DMS79 treated with DMSO at 0.1 percent for 48 hours (cell line): ENCODE measurements around the gene FBXL7.

Source experiments
- DNase-seq: peaks from one replicate; lab custom pipeline; 2025; lab: John Stamatoyannopoulos, UW

Gene FBXL7

GRCh38 chr5:15768936-15769335, 269.0 kb downstream of the FBXL7 start:
- DNase-seq = no peak

GRCh38 chr5:15772131-15772530, 272.2 kb downstream of the FBXL7 start:
- no peak for DNase-seq

- DNase-seq = no peak
Observed at GRCh38 chr5:15774632-15775031, 274.7 kb downstream of the FBXL7 start.

DNA sequence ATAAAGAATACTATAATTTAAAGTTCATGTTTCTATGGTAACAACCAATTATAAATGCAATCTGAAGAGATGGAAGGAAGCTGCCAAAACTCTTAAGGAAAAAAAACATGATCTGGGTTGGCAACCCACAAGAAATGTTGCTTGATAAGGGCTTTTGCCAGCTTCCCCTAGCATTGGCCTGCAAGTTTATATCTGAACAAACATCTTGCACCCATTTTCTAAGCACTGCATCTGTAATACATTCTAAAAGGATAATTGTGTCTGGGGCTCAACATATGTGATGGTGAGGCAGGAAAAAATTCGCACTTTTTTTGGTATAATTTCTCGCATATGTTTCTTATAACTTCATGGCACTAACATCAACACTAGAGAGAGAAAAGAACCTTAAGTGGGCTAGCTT, 276.4 kb downstream of the FBXL7 start:
- no peak for DNase-seq

DNA sequence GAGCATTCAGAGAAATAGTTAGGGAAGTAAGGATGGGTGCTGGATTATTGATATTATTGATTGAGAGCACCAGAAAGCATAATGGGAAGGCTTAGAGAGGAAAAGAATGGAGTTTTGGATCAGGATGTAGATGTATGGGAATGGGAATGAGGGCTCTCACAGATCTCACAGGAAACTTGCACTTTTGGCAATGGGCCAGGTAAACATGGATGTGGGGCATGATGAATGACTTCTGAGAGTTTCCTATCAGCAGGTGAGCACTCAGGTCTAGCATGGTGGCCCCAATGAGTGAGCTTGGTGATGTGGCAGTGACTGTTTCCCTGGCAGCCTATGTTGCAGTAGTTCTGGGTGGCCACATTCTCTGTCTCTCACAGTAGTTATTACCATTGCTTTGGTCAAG, 283.8 kb downstream of the FBXL7 start:
- no peak for DNase-seq

DNA sequence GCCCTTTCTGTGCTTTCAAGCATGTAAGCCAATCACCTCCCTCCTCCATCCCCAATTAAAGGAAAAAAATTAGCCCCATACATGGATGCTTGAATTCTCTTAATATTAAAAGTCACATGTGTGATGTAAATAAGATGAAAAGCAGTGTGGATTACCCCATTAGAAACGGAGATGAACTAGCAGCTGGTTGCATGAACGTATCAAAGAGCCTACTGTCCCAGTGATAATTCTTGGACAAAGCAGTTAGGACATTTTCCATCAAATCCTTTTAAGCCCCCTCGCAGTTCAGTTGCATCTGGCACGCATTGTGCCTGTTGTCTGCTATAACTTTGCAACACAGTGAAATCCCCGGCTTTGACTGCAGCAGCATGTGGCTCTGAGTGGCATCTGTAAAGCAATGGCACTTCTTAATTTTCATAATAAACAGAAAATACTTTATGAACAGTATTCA, 285.6 kb downstream of the FBXL7 start:
- no peak for DNase-seq

DNA sequence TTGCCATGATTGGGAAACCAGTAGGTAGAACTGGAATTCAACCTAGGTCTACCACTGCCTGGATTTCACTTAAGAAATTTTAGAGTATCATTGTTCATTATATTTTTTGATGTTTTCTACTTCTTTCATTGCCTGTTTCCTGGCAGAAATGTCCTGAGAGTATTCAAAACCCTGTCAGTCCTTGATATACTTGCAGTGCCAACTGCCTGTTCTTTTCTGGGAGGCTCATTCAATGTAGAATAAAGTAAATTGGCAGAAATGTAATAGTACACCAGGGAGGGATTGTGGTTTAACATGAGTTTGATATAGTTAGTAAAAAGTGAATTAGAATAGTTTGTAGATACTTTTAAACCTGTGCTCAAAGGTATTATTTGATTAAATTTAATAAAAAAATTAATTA, 286.3 kb downstream of the FBXL7 start:
- no peak for DNase-seq

- no peak for DNase-seq
Observed at GRCh38 chr5:15786884-15787283, 286.9 kb downstream of the FBXL7 start.

DNA sequence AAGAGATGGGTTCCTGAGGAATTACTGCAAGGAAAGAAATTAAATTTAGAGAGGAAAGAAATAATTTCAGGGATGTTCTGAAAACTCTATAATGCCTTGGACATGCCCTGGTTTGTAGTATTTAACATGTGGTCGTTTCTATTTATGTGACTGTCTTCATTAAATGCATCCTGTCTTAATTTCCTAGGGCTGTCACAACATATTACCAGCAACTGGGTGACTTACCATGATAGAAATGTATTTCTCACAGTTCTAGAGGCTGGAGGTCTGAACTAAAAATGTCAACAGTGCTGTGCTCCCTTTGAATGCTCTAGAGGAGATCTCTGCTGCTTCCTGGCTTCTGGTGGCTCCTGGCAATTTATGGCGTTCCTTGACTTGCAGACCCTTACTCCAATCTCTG, 287.7 kb downstream of the FBXL7 start:
- no peak for DNase-seq

DNA sequence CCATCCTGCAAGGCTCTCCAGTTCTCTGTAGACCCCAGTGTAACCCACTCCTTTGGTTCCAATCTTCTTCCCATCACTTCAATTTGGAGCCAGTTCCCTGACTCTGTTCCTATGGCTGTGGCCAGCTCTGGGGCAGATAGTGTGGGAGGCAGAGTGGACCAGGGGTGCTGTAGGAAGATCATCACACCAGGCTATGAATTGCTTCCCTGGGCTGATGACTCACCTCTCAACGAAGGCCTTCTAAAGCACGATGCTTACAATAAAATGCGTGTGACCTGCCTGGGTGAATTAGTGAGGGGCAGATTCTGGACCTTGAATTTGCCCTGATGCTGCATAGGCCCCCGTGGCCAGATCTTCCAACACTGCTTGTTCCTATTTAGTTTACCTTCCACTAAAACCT, 289.7 kb downstream of the FBXL7 start:
- DNase-seq = no peak

DNA sequence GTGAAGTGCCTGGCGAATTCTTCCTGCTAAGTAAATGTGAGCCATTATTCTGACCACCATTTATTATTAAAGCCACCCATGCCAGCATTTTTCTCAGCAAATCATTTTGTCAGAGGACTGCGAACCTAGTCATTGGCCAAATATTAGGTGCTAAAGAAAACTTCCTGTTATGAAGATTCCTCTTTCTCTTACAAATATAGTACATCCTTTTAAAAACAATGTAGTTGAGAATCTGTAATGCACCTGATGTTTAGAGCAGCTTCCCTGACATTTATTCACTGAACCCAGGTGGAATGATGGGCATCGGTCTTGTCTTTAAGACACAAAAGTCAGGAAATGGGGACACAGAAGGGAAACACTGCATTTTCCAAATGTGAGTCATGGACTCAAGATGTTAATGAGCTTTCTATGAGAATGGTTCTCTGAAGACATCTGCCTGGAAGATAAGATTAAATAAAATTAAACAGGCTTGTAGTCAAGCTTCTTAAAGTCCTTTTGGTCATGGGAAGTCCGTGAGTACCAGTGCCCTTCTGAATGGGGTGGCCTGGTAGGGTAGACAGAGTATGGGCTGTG, 290.6 kb downstream of the FBXL7 start:
- DNase-seq = no peak

GRCh38 chr5:15791274-15791673, 291.3 kb downstream of the FBXL7 start:
- DNase-seq = no peak

- no peak for DNase-seq
Observed at GRCh38 chr5:15791859-15792258, 291.9 kb downstream of the FBXL7 start.

DNA sequence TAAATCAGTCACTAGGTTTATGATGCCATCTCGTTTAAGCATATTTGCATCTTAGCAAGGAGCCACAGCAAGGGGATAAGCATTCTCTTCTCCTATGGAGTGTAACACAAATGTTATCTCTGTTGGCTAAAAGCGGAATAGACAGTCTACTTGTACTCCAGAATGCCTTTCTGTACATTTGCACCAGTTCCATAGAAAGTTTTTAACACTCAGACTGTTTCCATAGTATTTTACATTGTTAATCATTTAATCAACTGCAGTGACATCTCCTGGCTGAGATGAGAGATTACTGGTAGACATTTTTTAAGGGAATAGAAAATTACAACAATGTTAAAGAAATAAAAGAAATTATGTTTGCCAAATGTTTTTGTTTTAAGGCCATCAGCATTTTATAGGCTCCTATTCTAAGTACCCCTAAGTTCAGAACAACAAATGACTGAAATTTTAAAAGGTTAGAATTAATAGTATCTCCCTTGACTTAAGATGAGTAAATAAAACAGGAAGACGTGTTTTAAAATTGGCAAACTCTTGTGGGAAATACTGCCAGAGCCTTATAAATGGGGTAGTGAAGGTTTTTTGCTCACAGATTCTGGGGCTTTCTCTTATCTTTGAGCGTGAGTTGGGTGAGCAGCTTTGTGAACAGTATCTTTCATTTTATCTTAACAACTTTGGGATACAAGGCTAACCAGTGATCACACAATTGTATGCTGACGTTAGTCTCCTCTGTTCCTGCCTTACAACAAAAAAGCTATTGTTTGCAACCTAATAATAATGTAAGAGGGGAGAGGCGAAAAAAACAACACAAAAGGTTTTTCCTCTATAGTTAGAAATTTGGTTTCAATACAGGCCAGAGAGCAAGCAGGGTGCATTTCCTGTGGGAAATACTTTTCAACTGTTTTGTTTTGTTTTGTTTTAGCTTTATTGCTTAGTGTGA, 294.3 kb downstream of the FBXL7 start:
- no peak for DNase-seq

- DNase-seq = no peak
Observed at GRCh38 chr5:15796096-15796495, 296.1 kb downstream of the FBXL7 start.

DNA sequence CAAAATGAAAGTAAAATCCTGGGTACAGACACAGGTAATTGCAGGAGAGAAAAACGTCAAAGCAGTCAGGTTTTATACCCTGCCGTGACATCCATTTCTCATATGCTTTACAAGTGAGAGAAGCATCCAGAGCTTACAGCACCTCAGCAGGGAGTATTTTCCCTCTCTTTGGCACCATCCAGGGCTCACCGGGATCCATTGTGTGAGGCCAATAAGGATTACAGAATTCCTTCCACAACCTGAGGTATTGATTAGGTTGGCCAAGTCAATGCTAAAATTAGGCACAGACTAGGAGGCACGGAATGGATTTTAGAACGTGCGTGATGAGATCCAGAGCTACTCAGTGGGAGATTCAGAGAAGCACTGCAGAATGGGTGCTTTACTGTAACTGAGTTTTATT, 296.6 kb downstream of the FBXL7 start:
- no peak for DNase-seq

DNA sequence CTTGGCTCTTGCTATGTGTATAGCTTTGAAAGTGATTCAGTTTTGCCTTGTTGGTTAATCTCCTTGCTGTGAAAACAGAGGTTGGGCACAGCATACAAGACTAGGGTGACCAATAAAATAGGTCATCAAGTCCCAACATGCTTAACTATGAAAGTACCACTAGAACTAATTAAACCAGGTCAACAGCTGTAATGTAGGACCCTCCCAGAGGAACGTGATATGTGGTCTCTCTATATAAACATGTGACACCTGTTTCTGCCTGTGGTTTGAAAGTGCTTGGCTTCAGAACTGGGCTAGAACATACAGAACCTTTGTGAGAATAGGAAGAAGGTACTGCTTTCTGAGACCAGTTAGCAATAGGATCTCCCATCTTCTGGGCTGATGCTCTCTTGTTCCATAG, 297.1 kb downstream of the FBXL7 start:
- DNase-seq = no peak

DNA sequence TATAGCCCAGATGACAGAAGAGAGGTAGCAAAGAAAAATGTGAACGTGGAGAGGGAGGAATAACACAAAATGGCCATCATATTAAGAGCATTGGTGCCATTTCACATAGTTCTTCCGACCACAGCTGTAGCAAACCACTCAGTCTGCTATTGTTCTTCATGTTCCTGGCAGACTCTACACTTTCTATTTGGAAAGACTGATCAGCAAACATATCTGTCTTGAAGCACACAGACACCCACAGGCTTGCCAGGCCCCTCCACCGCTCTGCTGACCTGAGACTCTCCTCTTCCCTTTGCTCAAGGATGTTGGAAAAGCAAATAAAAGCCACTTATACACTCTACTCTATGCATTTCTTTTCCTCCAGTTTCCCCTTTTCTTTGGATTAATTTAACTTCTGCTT, 298.0 kb downstream of the FBXL7 start:
- DNase-seq = no peak

GRCh38 chr5:15799014-15799413, 299.0 kb downstream of the FBXL7 start:
- DNase-seq = no peak

- no peak for DNase-seq
Observed at GRCh38 chr5:15799612-15800011, 299.6 kb downstream of the FBXL7 start.

DNA sequence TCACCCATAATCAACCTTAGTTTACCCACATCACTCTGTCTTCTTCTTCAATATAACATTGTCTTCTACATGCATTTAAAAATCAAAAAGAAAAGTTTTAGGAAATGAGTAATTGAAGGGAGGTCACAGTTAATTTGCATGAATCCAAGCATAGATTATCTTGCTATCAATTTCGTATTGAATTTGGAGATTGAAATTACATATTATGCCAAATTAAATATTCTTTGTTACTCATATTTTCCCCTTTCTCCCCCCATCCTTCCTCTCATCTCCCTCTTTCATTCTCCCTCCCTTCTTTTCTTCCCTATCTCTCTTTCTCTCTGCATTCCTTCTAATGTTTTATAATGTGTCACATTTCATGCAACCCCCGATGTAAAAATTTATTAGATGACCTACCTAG, 303.3 kb downstream of the FBXL7 start:
- DNase-seq = no peak

- DNase-seq = no peak
Observed at GRCh38 chr5:15806613-15807012, 306.6 kb downstream of the FBXL7 start.

DNA sequence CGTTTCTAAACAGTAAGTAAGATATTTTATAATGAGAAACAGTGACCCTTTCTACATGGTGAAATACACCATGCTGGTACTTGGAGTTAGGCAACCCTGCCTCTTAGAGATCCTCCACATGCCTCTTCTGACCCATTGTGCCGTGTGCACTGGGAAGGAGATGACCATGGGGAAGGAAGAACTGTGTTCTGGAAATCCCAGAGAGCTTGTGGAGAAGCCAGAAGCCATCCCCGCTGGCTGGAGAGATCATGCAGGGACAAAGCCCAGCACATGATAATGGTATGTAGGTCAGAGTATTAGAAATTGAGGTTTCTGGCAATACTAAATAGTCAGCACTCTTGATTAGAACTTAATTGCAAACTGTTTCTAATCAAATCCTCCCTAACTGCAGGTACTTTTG, 307.3 kb downstream of the FBXL7 start:
- DNase-seq = no peak

DNA sequence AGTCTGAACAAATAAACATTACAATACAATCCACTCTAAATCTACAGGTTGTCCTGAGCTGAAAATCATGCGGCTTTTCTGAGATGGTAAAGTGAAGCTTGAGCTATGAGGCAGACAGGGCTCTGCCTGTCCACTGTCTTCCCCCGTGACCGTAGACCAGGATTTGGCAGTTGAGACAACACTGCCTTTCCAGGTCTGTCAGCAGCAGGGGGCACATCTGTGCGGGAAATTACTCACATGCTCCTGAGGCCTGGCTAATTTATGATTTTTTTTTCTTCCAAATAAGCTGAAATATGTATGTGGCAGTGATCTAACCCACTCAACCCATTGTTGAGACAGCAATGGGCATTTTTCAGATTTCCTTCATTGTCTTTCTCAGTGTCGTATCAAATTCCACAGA, 307.9 kb downstream of the FBXL7 start:
- DNase-seq = no peak
